ENCODE results near the gene RNF126. TPM values are rescaled to one million over a fixed set of nuclear protein-coding genes. Genes with fewer than 3 reads are reported as not detected.

The RNF126 gene
- polyA plus RNA-seq, 1 donor (not counting 4 experiments of a cell fraction or from before 2014, with no cell fraction given): 8.2 TPM

GRCh38 chr19:682678-683320 is 19.8 kb upstream of the RNF126 start:
- Histone ChIP-seq H3K9me3 (ENCODE audit: control insufficient read depth, low read depth, low read length) (no peaks in the 10 kb centered on the region), H3K4me1 (ENCODE audit: control insufficient read depth, extremely low read depth, insufficient read depth, low read length) (peaks cover 17% of the 10 kb centered on the region), H3K79me2 (ENCODE audit: control insufficient read depth, insufficient read depth, low read length) (peaks cover 16% of the 10 kb centered on the region), H3K27me3 (ENCODE audit: control insufficient read depth, extremely low read depth, insufficient read depth, low read length) (no peaks in the 10 kb centered on the region), H3K9ac (ENCODE audit: control insufficient read depth, extremely low read depth, insufficient read depth, low read length) (no peak overlapping the region), H3K4me3 (ENCODE audit: control insufficient read depth in 2 of 3, extremely low read depth in 1 of 3, insufficient read depth in 2 of 3, low read depth in 1 of 3, low read length in 3 of 3) (no peak overlapping the region), H3K9me1 (ENCODE audit: control insufficient read depth, extremely low read depth, insufficient read depth, low read length) (peaks cover 2% of the 10 kb centered on the region), H3K27ac (ENCODE audit: control insufficient read depth, insufficient read depth, low read length) (no peak overlapping the region), H2AFZ (ENCODE audit: control insufficient read depth, low read length) (no peak overlapping the region), H4K20me1 (ENCODE audit: control insufficient read depth, extremely low read depth, insufficient read depth, low read length) (peaks cover 18% of the 10 kb centered on the region), H3K4me2 (ENCODE audit: control insufficient read depth, extremely low read depth, insufficient read depth, low read depth, low read length) (no peak overlapping the region), H3K36me3 (ENCODE audit: control insufficient read depth in 2 of 2, extremely low read depth in 1 of 2, insufficient read depth in 2 of 2, low read length in 2 of 2) (peaks cover 9 to 29% of the 10 kb centered on the region in 2 experiments)
- FAIRE-seq (no peak), DNase-seq (ENCODE audit: low read depth, low spot score) (no peak)
- TF ChIP-seq EZH2 (IDR thresholded peaks at IDR 0.05; ENCODE audit: low read length) (no peak), CTCF (optimal IDR thresholded peaks at IDR 0.05 in 1 of 3, IDR thresholded peaks at IDR 0.05 in 1 of 3, conservative IDR thresholded peaks at IDR 0.05 in 1 of 3; ENCODE audit: extremely low read depth in 1 of 3, insufficient read depth in 2 of 3, low read length in 3 of 3) (no peak)
- dilution Hi-C loops (cut with MboI; ENCODE audit: extremely low pct_ligation_motif_present, low sequenced_read_pairs): no loop called here

- Histone ChIP-seq H3K79me2 (ENCODE audit: control insufficient read depth, insufficient read depth, low read length) (peaks cover 23% of the 10 kb centered on the region), H3K4me2 (ENCODE audit: control insufficient read depth, extremely low read depth, insufficient read depth, low read depth, low read length) (peak overlapping the region; percentile 82), H2AFZ (ENCODE audit: control insufficient read depth, low read length) (no peak overlapping the region), H3K36me3 (ENCODE audit: control insufficient read depth in 2 of 2, extremely low read depth in 1 of 2, insufficient read depth in 2 of 2, low read length in 2 of 2) (peaks cover 9 to 29% of the 10 kb centered on the region in 2 experiments), H4K20me1 (ENCODE audit: control insufficient read depth, extremely low read depth, insufficient read depth, low read length) (peaks cover 21% of the 10 kb centered on the region), H3K27me3 (ENCODE audit: control insufficient read depth, extremely low read depth, insufficient read depth, low read length) (no peaks in the 10 kb centered on the region), H3K4me1 (ENCODE audit: control insufficient read depth, extremely low read depth, insufficient read depth, low read length) (peaks cover 20% of the 10 kb centered on the region), H3K27ac (ENCODE audit: control insufficient read depth, insufficient read depth, low read length) (peak overlapping the region; percentile 83), H3K9ac (ENCODE audit: control insufficient read depth, extremely low read depth, insufficient read depth, low read length) (peak overlapping the region; percentile 70), H3K9me1 (ENCODE audit: control insufficient read depth, extremely low read depth, insufficient read depth, low read length) (peaks cover 2% of the 10 kb centered on the region), H3K4me3 (ENCODE audit: control insufficient read depth in 2 of 3, extremely low read depth in 1 of 3, insufficient read depth in 2 of 3, low read depth in 1 of 3, low read length in 3 of 3) (peak overlapping the region in 1 of 3 experiments; percentile 20), H3K9me3 (ENCODE audit: control insufficient read depth, low read depth, low read length) (no peaks in the 10 kb centered on the region)
- TF ChIP-seq EZH2 (IDR thresholded peaks at IDR 0.05; ENCODE audit: low read length) (no peak), CTCF (optimal IDR thresholded peaks at IDR 0.05 in 1 of 3, IDR thresholded peaks at IDR 0.05 in 1 of 3, conservative IDR thresholded peaks at IDR 0.05 in 1 of 3; ENCODE audit: extremely low read depth in 1 of 3, insufficient read depth in 2 of 3, low read length in 3 of 3) (no peak)
- dilution Hi-C loops (cut with MboI; ENCODE audit: extremely low pct_ligation_motif_present, low sequenced_read_pairs): no loop called here
- DNase-seq (ENCODE audit: low read depth, low spot score) (no peak), FAIRE-seq (no peak)
These were observed 18.3 kb upstream of the RNF126 start for GRCh38 chr19:681029-682019.
